Erythroblast (primary cell): ENCODE results near the gene TPSB2.
"Not testable (repeated sequence)": the region's sequence is repeated elsewhere in the genome, so short reads cannot be mapped to it uniquely, and the experiment has no call there.

Experiments used
- DNase-seq, 2 experiments: peaks; one replicate each; lab custom pipeline; 2025; lab: John Stamatoyannopoulos, UW
- GATA1 ChIP-seq: IDR thresholded peaks from 2 replicates; pipeline ENCODE4 v1.6.1; 2011; ENCODE audit warnings: low read depth, mild to moderate bottlenecking, control low read depth, low read length, moderate library complexity
- POLR2A ChIP-seq: IDR thresholded peaks from 2 replicates; pipeline ENCODE4 v1.6.1; 2011; ENCODE audit warnings: mild to moderate bottlenecking, low read length

The TPSB2 gene

GRCh38 chr16:1225728-1226311 lies 4.2 kb downstream of the TPSB2 start:
- not testable (repeated sequence) for DNase-seq
- TF ChIP-seq POLR2A: peak; percentile 67

- no peak for TF ChIP-seq GATA1
- no peak for TF ChIP-seq POLR2A
- DNase-seq: no peak
These were observed 4.9 kb downstream of the TPSB2 start, which contains the start of gene TPSG1 for GRCh38 chr16:1225051-1225451. Gene TPSG1, minus strand, starts transcription at chr16:1225268. Its CDS starts 16 bp downstream, at chr16:1225252.

GRCh38 chr16:1224558-1224957 lies 5.4 kb downstream of the TPSB2 start:
- no peak for TF ChIP-seq POLR2A
- no peak for TF ChIP-seq GATA1
- DNase-seq: no peak

GRCh38 chr16:1223355-1224214 lies 6.4 kb downstream of the TPSB2 start:
- TF ChIP-seq GATA1: no peak
- TF ChIP-seq POLR2A: no peak
- no peak for DNase-seq

- DNase-seq: no peak
- TF ChIP-seq GATA1: no peak
- no peak for TF ChIP-seq POLR2A
These were observed 7.2 kb downstream of the TPSB2 start for GRCh38 chr16:1222553-1223354.

GRCh38 chr16:1221628-1222552 lies 8.1 kb downstream of the TPSB2 start:
- no peak for TF ChIP-seq POLR2A

GRCh38 chr16:1220841-1221627 lies 8.9 kb downstream of the TPSB2 start:
- TF ChIP-seq POLR2A: no peak
- no peak for TF ChIP-seq GATA1

More at GRCh38 chr16:1221628-1222552, 8.1 kb downstream of the TPSB2 start:
- no peak for DNase-seq

GRCh38 chr16:1220098-1220728 lies 9.8 kb downstream of the TPSB2 start:
- DNase-seq: no peak
- TF ChIP-seq GATA1: no peak
- peak; percentile 15 for TF ChIP-seq POLR2A

More at GRCh38 chr16:1220841-1221627, 8.9 kb downstream of the TPSB2 start:
- no peak for DNase-seq

- no peak for DNase-seq
- no peak for TF ChIP-seq GATA1
- TF ChIP-seq POLR2A: peak; percentile 11
These were observed 10.9 kb downstream of the TPSB2 start for GRCh38 chr16:1218930-1219611.

GRCh38 chr16:1218061-1218929 lies 11.7 kb downstream of the TPSB2 start:
- TF ChIP-seq POLR2A (peak; percentile 11), GATA1 (no peak)
- DNase-seq: no peak

- no peak for DNase-seq
- no peak for TF ChIP-seq GATA1
- TF ChIP-seq POLR2A: peak; percentile 29
These were observed 12.5 kb downstream of the TPSB2 start for GRCh38 chr16:1217526-1217925.
